ENCODE results near the gene SYCP2L. TPM values are rescaled to one million over a fixed set of nuclear protein-coding genes. Genes with fewer than 3 reads are reported as not detected.

The SYCP2L gene
- polyA plus RNA-seq, 2 of the 4 experiments (the other 2 are of a cell fraction): 2.6 to 13.5 TPM

DNA sequence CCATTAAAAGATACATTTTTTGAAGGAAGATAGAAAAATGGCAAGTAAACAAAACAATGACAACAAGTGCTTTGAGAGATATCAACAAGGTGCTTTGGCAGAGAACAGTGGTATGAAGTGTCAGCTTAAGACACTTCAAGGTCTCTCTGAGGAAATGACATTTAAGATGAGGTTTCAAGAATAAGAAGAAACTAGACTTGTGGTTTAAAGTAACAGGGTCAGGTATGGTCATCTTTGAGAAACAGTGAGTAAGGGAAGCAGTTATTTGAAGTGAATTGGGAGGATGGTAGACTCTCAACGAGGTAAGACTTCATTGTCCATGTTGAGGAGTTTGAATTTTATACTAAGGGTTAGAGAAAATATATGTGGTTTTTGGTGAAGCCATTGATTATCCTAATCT, 77.8 kb downstream of the SYCP2L start:
- no peak for TF ChIP-seq JUNB (IDR thresholded peaks at IDR 0.05)
- no peak for TF ChIP-seq RNF2 (IDR thresholded peaks at IDR 0.05; ENCODE audit: borderline replicate concordance, low read depth)
- TF ChIP-seq EP300 (IDR thresholded peaks at IDR 0.05): no peak
- no peak for TF ChIP-seq ZSCAN20 (CRISPR knock-in tag; IDR thresholded peaks at IDR 0.05)
- TF ChIP-seq, protein P1, sequence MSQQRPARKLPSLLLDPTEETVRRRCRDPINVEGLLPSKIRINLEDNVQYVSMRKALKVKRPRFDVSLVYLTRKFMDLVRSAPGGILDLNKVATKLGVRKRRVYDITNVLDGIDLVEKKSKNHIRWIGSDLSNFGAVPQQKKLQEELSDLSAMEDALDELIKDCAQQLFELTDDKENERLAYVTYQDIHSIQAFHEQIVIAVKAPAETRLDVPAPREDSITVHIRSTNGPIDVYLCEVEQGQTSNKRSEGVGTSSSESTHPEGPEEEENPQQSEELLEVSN (IDR thresholded peaks at IDR 0.05; ENCODE audit: borderline replicate concordance, low read depth): no peak
- no peak for TF ChIP-seq NR3C1 (IDR thresholded peaks at IDR 0.05)
- TF ChIP-seq TFCP2L1 (CRISPR knock-in tag; IDR thresholded peaks at IDR 0.05): no peak
- no peak for TF ChIP-seq SREBF2 (IDR thresholded peaks at IDR 0.05)
- no peak for TF ChIP-seq RFX5 (IDR thresholded peaks at IDR 0.05)
- no peak for TF ChIP-seq ESRRA (IDR thresholded peaks at IDR 0.05; ENCODE audit: borderline replicate concordance, low read length)
- TF ChIP-seq CEBPB (IDR thresholded peaks at IDR 0.05): no peak
- no peak for TF ChIP-seq CBX8 (IDR thresholded peaks at IDR 0.05)
- no peak for TF ChIP-seq FOSB (CRISPR knock-in tag; IDR thresholded peaks at IDR 0.05)
- TF ChIP-seq HOXB5 (CRISPR knock-in tag; IDR thresholded peaks at IDR 0.05): no peak
- no peak for TF ChIP-seq FOSL2 (IDR thresholded peaks at IDR 0.05)
- TF ChIP-seq FOSL2 (CRISPR knock-in tag; IDR thresholded peaks at IDR 0.05): no peak
- no peak for TF ChIP-seq POLR2AphosphoS2 (conservative IDR thresholded peaks at IDR 0.05; ENCODE audit: low read length)
- TF ChIP-seq EHF (CRISPR knock-in tag; IDR thresholded peaks at IDR 0.05): no peak
- POLR2A ChIA-PET: no interaction called here
- Histone ChIP-seq H3K27ac (no peak overlapping the region), H3K4me2 (no peak overlapping the region), H3K4me1 (peaks cover 10% of the 10 kb centered on the region; the same call in 2 of the 3 replicates), H3K9me3 (peaks cover 7% of the 10 kb centered on the region; the same call in 1 of the 3 replicates), H3K4me3 (no peak overlapping the region)
- WGBS (ENCODE audit: missing lambda C conversion rate): 76% methylated on average over 1 of the region's 1 CpG
- no peak for ATAC-seq
- no peak for FAIRE-seq
- CTCF ChIA-PET: no interaction called here
- DNase-seq (ENCODE audit: low read depth in 1 of 2, low spot score in 1 of 2): no peak

DNA sequence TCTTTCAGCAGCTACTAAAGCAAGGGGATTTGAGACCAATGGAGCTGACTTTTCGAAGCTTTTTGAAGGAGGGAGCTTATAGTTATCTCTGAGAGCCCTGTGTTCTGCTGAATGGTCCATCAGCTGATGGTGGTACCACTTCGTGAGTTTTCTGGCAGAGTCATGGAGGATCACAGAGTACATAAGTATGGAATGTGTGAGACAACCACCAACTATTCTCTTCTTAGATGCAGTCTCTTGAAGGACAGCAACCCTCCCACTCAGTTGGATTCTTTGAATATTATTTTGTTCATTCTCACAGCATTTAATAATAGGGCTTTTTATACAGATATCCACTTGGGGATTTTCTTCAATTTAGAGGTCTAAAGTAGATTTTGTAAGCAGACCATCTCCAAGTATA, 81.9 kb downstream of the SYCP2L start:
- WGBS (ENCODE audit: missing lambda C conversion rate): 74% methylated on average over 2 of the region's 2 CpGs
- no peak overlapping the region for H3K27ac ChIP-seq
- ATAC-seq (no peak), DNase-seq (ENCODE audit: low read depth in 1 of 2, low spot score in 1 of 2) (no peak), FAIRE-seq (no peak)
- ChIA-PET CTCF (interaction anchor here (0.9 kb wide), 1 partner anchor 15 kb away, joined by 4 read pairs; no protein-coding TSS in a partner anchor), POLR2A (no interaction called here)
- H3K4me2 ChIP-seq: no peak overlapping the region
- TF ChIP-seq SREBF2 (IDR thresholded peaks at IDR 0.05) (no peak), BHLHE40 (IDR thresholded peaks at IDR 0.05; ENCODE audit: low read depth, low read length) (no peak), JUNB (IDR thresholded peaks at IDR 0.05) (no peak), MAZ (IDR thresholded peaks at IDR 0.05; ENCODE audit: borderline replicate concordance, low read depth, low read length) (no peak), ESRRA (IDR thresholded peaks at IDR 0.05; ENCODE audit: borderline replicate concordance, low read length) (no peak), SMC3 (IDR thresholded peaks at IDR 0.05) (no peak), FOXS1 (CRISPR knock-in tag; IDR thresholded peaks at IDR 0.05) (no peak), JUN (IDR thresholded peaks at IDR 0.05) (no peak), PHF8 (IDR thresholded peaks at IDR 0.05; ENCODE audit: borderline replicate concordance, low read depth) (no peak), HOXB5 (CRISPR knock-in tag; IDR thresholded peaks at IDR 0.05) (no peak), POLR2AphosphoS2 (conservative IDR thresholded peaks at IDR 0.05; ENCODE audit: low read length) (no peak)
- TF ChIP-seq, protein P2, sequence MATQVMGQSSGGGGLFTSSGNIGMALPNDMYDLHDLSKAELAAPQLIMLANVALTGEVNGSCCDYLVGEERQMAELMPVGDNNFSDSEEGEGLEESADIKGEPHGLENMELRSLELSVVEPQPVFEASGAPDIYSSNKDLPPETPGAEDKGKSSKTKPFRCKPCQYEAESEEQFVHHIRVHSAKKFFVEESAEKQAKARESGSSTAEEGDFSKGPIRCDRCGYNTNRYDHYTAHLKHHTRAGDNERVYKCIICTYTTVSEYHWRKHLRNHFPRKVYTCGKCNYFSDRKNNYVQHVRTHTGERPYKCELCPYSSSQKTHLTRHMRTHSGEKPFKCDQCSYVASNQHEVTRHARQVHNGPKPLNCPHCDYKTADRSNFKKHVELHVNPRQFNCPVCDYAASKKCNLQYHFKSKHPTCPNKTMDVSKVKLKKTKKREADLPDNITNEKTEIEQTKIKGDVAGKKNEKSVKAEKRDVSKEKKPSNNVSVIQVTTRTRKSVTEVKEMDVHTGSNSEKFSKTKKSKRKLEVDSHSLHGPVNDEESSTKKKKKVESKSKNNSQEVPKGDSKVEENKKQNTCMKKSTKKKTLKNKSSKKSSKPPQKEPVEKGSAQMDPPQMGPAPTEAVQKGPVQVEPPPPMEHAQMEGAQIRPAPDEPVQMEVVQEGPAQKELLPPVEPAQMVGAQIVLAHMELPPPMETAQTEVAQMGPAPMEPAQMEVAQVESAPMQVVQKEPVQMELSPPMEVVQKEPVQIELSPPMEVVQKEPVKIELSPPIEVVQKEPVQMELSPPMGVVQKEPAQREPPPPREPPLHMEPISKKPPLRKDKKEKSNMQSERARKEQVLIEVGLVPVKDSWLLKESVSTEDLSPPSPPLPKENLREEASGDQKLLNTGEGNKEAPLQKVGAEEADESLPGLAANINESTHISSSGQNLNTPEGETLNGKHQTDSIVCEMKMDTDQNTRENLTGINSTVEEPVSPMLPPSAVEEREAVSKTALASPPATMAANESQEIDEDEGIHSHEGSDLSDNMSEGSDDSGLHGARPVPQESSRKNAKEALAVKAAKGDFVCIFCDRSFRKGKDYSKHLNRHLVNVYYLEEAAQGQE (IDR thresholded peaks at IDR 0.05): no peak
- peaks cover 7% of the 10 kb centered on the region; the same call in 1 of the 3 replicates for H3K9me3 ChIP-seq
- H3K4me1 ChIP-seq: no peaks in the 10 kb centered on the region
- H3K4me3 ChIP-seq: no peak overlapping the region

Measured in A549 (cell line).